Esophagus (tissue), 2 donors: ENCODE measurements around the gene ZNF892. TPM values are rescaled to one million over a fixed set of nuclear protein-coding genes. Genes with fewer than 3 reads are reported as not detected.

Experiments used
- H3K27ac ChIP-seq, 2 donors: one replicate each; pipeline ENCODE4 v1.5.1; 2013; ENCODE audit warnings: low read depth in 2 of 2, mild to moderate bottlenecking in 2 of 2, inconsistent platforms in 1 of 2, low read length in 1 of 2, moderate library complexity in 1 of 2
- H3K27me3 ChIP-seq, 2 donors: one replicate each; pipeline ENCODE4 v1.6.1; 2013; ENCODE audit warnings: low read length in 2 of 2, control low read depth in 1 of 2, mild to moderate bottlenecking in 1 of 2; ENCODE audit not compliant: insufficient read depth in 2 of 2, control insufficient read depth in 1 of 2
- H3K36me3 ChIP-seq, 2 donors: one replicate each; pipeline ENCODE4 v1.6.1; 2013; ENCODE audit warnings: low read length in 1 of 2; ENCODE audit not compliant: control insufficient read depth in 2 of 2, insufficient read depth in 2 of 2
- H3K4me1 ChIP-seq, 2 donors: one replicate each; pipeline ENCODE4 v1.6.1; 2013; ENCODE audit warnings: low read length in 1 of 2; ENCODE audit not compliant: control insufficient read depth in 2 of 2, insufficient read depth in 2 of 2
- H3K4me3 ChIP-seq, 2 donors: one replicate each; pipeline ENCODE4 v1.5.1; 2013; ENCODE audit warnings: low read length in 2 of 2, mild to moderate bottlenecking in 2 of 2, low read depth in 1 of 2, moderate library complexity in 1 of 2
- H3K9me3 ChIP-seq, 2 donors: one replicate each; pipeline ENCODE4 v1.6.1; 2013; ENCODE audit warnings: mild to moderate bottlenecking in 2 of 2, low read depth in 1 of 2, low read length in 1 of 2, moderate library complexity in 1 of 2; ENCODE audit not compliant: control insufficient read depth in 2 of 2, insufficient read depth in 1 of 2
- WGBS, 2 donors: extraction: QIAGEN DNeasy Blood & Tissue Kit; methylation state at CpG; one replicate each; pipeline ENCODE4 v1.1.7; 2013; 5-methylcytosine and 5-hydroxymethylcytosine counted together
- polyA plus RNA-seq, 2 donors: library from polyadenylated mRNA; stranded (reverse); fragments of 200-250 nt; gene quantifications; one replicate each; pipeline ENCODE4 v1.2.3, GENCODE V29; 2013
- donor health status: healthy with polysubstance abuse.
- donor health status: Bipolar disorder and iron deficiency.

The ZNF892 gene
- polyA plus RNA-seq, 2 donors = 0.20 to 0.35 TPM

DNA sequence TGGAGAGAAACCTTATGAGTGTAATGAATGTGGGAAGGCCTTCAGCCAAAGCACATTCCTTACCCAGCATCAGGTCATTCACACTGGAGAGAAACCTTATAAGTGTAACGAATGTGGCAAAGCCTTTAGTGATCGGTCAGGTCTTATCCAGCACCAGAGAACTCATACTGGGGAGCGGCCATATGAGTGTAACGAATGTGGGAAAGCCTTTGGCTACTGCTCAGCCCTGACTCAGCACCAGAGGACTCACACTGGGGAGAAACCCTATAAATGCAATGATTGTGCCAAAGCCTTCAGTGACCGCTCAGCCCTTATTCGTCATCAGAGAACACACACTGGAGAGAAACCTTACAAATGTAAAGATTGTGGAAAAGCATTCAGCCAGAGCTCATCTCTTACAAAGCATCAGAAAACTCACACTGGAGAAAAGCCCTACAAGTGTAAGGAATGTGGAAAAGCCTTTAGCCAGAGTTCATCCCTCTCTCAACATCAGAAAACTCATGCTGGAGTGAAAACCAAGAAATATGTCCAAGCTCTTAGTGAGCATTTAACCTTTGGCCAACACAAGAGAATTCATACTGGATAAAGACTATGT lies 7.8 kb downstream of the ZNF892 start:
- H3K4me3 ChIP-seq = no peak overlapping the region
- H3K9me3 ChIP-seq = peaks cover 14 to 32% of the 10 kb centered on the region in 2 donors
- 97 to 100% methylated on average over 6 of the region's 6 CpGs for WGBS, 2 donors
- no peaks in the 10 kb centered on the region for H3K4me1 ChIP-seq
- H3K36me3 ChIP-seq = peaks cover 13% of the 10 kb centered on the region in 2 donors
- H3K27me3 ChIP-seq = no peaks in the 10 kb centered on the region
- no peak overlapping the region for H3K27ac ChIP-seq

DNA sequence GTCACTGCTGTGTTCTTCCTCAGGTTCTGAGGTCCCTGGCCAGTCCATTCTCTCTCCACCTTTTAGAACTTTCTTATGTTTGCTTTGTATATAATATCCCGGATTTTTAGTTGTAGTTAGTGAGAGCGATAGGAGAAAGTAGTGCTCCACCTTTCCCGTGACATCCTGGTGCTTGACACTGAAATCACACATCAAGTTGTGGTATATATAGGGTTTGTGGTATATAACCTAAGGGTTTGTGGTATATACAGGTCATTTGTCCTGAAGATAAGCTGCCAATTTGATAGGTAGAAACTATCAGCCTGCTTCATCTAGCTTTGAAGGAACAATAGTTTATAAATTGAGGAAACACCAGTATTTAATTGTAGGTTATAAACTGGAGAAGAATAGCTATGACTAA lies 13.1 kb downstream of the ZNF892 start:
- peaks cover 7 to 29% of the 10 kb centered on the region in 2 donors for H3K9me3 ChIP-seq
- no peak overlapping the region for H3K27ac ChIP-seq
- 97% methylated on average over 3 of the region's 3 CpGs for WGBS, 2 donors
- H3K27me3 ChIP-seq = no peaks in the 10 kb centered on the region
- H3K4me3 ChIP-seq = no peak overlapping the region
- H3K36me3 ChIP-seq = no peaks in the 10 kb centered on the region
- H3K4me1 ChIP-seq = no peaks in the 10 kb centered on the region

DNA sequence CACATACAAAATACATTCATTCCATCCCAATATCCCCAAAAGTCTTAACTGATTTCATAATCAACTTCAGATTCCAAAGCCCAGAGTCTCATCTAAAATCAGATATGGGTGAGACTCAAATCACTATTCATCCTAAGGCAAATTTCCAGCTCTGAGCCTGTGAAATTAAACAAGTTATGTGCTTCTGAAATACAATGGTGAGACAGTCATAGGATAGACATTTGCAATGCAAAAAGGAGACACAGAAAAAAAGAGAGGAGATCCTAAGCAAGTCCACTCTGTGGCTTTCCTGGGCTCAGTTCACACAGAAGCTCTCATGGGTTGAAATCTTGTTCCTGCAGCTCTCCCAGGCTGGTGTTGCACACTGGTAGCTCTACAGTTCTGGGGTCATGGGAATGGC lies 18.3 kb downstream of the ZNF892 start:
- H3K9me3 ChIP-seq = peaks cover 0 to 15% of the 10 kb centered on the region in 2 donors
- H3K4me3 ChIP-seq = no peak overlapping the region
- H3K36me3 ChIP-seq = no peaks in the 10 kb centered on the region
- H3K27ac ChIP-seq = no peak overlapping the region
- H3K4me1 ChIP-seq = no peaks in the 10 kb centered on the region
- no peaks in the 10 kb centered on the region for H3K27me3 ChIP-seq

DNA sequence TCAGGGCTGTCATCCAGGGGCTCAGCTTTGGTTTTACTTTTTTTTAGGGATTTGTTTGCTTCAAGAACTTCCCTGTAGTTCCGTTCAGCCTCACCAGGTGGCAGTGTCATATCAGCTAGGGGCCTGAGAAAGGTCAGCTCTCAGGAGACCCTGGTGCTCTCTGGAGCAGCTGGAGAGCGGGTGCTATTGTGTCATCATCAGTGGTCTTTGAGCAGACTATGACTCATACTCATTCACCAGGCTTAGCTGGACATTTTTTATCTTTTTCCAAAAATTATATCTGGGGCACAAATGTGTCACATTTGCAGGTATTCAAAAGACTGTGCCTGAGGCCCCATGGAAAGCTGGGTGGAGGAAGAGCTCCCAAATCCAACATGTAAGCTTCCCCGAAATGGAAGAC lies 24.4 kb downstream of the ZNF892 start:
- no peaks in the 10 kb centered on the region for H3K9me3 ChIP-seq

DNA sequence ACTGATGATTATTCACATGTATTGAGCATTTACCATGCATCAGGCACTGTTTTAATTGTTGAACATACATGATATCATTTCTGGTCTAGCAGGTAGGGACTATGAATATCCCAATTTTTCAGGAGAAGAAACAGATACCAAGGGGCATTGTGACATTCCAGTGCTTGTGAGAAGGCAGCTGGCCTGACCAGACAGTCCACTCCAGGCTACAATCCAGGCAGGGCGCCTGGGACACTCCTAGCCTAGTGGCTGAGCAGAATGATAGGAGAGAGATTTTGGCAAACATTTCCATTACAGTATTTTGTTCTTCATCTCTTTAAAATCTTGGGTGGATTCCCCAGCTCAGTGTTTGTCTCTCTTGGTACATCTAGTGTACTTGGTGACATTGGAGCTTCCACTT lies 24.9 kb downstream of the ZNF892 start:
- Histone ChIP-seq H3K36me3 (no peaks in the 10 kb centered on the region), H3K4me3 (no peak overlapping the region), H3K9me3 (no peaks in the 10 kb centered on the region), H3K27ac (no peak overlapping the region), H3K4me1 (no peaks in the 10 kb centered on the region), H3K27me3 (no peaks in the 10 kb centered on the region)
- WGBS, 2 donors = 79 to 81% methylated on average over 1 of the region's 1 CpG

More for the DNA sequence above, 24.4 kb downstream of the ZNF892 start:
- Histone ChIP-seq H3K4me1 (no peaks in the 10 kb centered on the region), H3K27me3 (no peaks in the 10 kb centered on the region), H3K27ac (no peak overlapping the region), H3K4me3 (no peak overlapping the region), H3K36me3 (no peaks in the 10 kb centered on the region)
- WGBS, 2 donors = 31 to 35% methylated on average over 3 of the region's 3 CpGs

DNA sequence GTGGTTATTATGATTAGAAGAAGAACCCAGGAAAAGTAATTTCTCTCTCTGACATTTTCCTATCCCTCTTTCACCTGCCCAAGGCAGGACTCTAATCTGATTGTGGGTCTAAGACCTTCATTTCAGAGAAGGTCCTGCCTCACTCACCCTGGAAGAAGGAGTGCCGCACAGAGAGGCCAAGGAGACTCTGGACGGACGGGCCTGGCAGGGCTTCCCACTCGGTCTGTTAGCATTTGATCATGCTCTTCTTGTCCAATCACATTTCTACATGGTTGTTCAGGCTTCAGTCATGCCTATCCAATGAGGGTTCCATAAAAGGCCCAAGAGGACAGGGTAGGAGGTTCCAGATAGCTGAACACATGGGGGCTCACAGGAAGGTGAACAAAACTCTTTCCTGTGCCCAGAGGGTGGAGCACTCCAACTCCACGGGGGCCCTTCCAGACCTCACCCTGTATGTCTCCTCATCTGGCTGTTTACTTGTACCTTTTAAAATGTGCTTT lies 27.0 kb downstream of the ZNF892 start:
- no peaks in the 10 kb centered on the region for H3K9me3 ChIP-seq
- WGBS, 2 donors = 82 to 84% methylated on average over 5 of the region's 5 CpGs
- no peak overlapping the region for H3K4me3 ChIP-seq
- H3K4me1 ChIP-seq = no peaks in the 10 kb centered on the region
- H3K36me3 ChIP-seq = no peaks in the 10 kb centered on the region
- H3K27ac ChIP-seq = no peak overlapping the region
- H3K27me3 ChIP-seq = no peaks in the 10 kb centered on the region

DNA sequence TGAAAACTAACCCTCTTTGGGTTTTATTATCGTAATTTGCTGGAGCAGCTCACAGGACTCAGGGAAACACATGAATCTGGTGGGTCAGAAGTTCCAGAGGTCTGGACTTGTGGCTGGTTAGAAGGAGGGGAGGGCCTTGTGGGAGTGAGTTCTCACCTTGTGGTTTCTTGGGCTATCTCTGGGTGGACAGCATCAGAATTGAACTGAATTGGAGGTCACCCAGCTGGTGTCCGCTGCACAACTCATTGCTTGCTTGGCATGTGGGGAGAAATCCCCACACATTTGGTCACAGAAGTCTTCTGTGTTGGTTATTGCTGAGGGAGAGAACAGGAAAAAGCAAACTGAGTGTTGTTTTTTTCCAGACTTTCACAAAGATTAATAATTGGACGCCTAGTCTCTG lies 27.5 kb downstream of the ZNF892 start:
- Histone ChIP-seq H3K27ac (no peak overlapping the region), H3K27me3 (no peaks in the 10 kb centered on the region), H3K36me3 (no peaks in the 10 kb centered on the region), H3K4me3 (no peak overlapping the region), H3K9me3 (no peaks in the 10 kb centered on the region), H3K4me1 (no peaks in the 10 kb centered on the region)
- WGBS, 2 donors = 93 to 96% methylated on average over 3 of the region's 3 CpGs

DNA sequence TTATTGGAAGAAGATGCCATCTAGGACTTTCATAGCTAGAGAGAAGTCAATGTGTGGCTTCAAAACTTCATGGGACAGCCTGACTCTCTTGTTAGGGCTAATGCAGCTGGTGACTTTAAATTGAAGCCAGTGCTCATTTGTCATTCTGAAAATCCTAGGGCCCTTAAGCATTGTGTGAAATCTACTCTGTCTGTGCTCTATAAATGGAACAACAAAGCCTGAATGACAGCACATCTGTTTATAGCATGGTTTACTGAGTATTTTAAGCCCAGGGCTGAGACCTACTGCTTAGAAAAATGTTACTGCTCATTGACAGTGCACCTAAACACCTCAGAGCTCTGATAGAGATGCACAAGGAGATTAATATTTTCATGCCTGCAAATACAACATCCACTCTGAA lies 30.8 kb downstream of the ZNF892 start:
- Histone ChIP-seq H3K36me3 (no peaks in the 10 kb centered on the region), H3K9me3 (peaks cover 0 to 6% of the 10 kb centered on the region in 2 donors), H3K27ac (no peak overlapping the region), H3K27me3 (no peaks in the 10 kb centered on the region), H3K4me1 (no peaks in the 10 kb centered on the region), H3K4me3 (no peak overlapping the region)

DNA sequence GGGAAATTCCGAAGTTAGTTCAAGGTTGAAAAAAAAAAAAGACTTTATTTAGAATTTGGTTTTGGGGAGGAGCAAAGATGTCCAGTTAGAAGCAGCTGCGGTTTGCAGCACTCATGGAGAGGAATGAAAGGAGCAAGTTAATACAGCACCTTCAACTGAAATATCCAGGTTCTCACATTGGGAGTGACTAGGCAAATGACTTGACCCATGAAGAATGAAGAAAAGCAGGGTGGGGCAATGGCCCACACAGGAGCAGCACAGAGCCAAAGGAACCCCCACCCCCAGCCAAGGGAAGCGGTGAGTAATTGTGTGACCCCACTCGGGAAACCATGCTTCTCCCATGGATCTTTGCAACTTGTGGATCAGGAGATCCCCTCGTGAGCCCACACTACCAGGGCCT lies 32.8 kb downstream of the ZNF892 start:
- Histone ChIP-seq H3K4me3 (no peak overlapping the region), H3K27me3 (no peaks in the 10 kb centered on the region), H3K4me1 (no peaks in the 10 kb centered on the region), H3K27ac (no peak overlapping the region), H3K9me3 (peaks cover 0 to 6% of the 10 kb centered on the region in 2 donors), H3K36me3 (no peaks in the 10 kb centered on the region)
- 90 to 91% methylated on average over 5 of the region's 5 CpGs for WGBS, 2 donors

DNA sequence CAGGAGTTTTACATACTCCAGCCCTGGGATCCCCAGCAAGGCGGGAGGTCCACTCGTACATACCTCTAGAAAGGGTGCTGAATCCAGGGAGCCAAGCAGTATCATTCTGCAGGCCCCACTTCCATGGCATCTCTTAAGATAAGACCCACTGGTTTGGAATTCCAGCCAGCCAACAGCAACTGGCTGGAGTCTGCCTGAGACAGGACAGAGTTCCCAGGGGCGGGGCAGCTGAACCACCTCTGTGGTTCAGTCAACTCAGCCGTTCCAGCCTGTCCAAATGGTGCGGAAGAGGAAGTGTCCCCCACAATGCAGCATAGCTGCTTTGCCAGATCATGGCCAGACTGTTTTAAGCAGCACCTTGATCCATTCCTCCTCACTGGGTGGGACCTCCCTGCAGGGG lies 33.2 kb downstream of the ZNF892 start:
- H3K9me3 ChIP-seq = peaks cover 0 to 6% of the 10 kb centered on the region in 2 donors
- H3K27ac ChIP-seq = no peak overlapping the region
- 89 to 94% methylated on average over 5 of the region's 5 CpGs for WGBS, 2 donors
- no peaks in the 10 kb centered on the region for H3K36me3 ChIP-seq
- no peaks in the 10 kb centered on the region for H3K4me1 ChIP-seq
- no peak overlapping the region for H3K4me3 ChIP-seq
- H3K27me3 ChIP-seq = no peaks in the 10 kb centered on the region
